GM12878 (cell line): ENCODE data around the gene KRTAP2-1. TPM values are rescaled to one million over a fixed set of nuclear protein-coding genes. Genes with fewer than 3 reads are reported as not detected.

ENCODE experiments used
- ATAC-seq: fragments of 200-7000 bp; cut with Tn5 transposase; 3 replicates; pipeline ENCODE4 v1.9.1; 2020; ENCODE audit warnings: mild to moderate bottlenecking, moderate library complexity
- BruUV-seq: library from RNA; stranded (reverse); fragments of 400-500 nt; replicated peaks from 2 replicates; lab custom pipeline; 2021; lab: Mats Ljungman, UMichigan
- CTCF ChIA-PET: fragments of 300-600 bp; sonication (Branson Sonifier 250); formaldehyde crosslinking; extraction: SDS; loops from one replicate; lab custom pipeline; 2021; ENCODE audit warnings: inconsistent platforms; lab: Yijun Ruan, JAX
- POLR2A ChIA-PET: fragments of 350-600 bp; formaldehyde crosslinking; extraction: SDS; loops from one replicate; lab custom pipeline; 2021; ENCODE audit warnings: inconsistent platforms; lab: Charles Lee
- RAD21 ChIA-PET: fragments of 300-600 bp; sonication (Branson Sonifier 250); formaldehyde crosslinking; loops from one replicate; lab custom pipeline; 2023; ENCODE audit warnings: antibody characterized with exemption; ENCODE audit not compliant: unreplicated experiment; lab: Charles Lee
- SMC1A ChIA-PET: fragments of 300-600 bp; sonication (Branson Sonifier 250); formaldehyde crosslinking; loops from one replicate; lab custom pipeline; 2023; ENCODE audit not compliant: unreplicated experiment, uncharacterized antibody; lab: Charles Lee
- DNase-seq: peaks from one replicate; pipeline ENCODE4 v3.0.0-alpha.2; 2011; ENCODE audit warnings: low read depth, low spot score
- FAIRE-seq: peaks from 3 replicates; lab custom pipeline; 2011; peaks lifted over from hg19 to GRCh38; lab: Jason Lieb, UNC
- H2AFZ ChIP-seq: 2 replicates; pipeline ENCODE4 v1.6.0; 2011; ENCODE audit warnings: low read depth, low read length, control low read depth; ENCODE audit not compliant: control insufficient read depth
- H3K27ac ChIP-seq: 2 replicates; pipeline ENCODE4 v1.5.1; 2011; ENCODE audit warnings: control low read depth; ENCODE audit not compliant: control insufficient read depth, insufficient read depth
- H3K27me3 ChIP-seq, 2 experiments: replicated peaks in 1 of 2; 2 replicates each; pipeline versions ENCODE4 v1.6.0 to v1.6.1; 2011; ENCODE audit warnings: low read length in 1 of 2; ENCODE audit not compliant: control insufficient read depth in 2 of 2, insufficient read depth in 2 of 2
- H3K36me3 ChIP-seq, 2 experiments: 2 replicates each; pipeline ENCODE4 v1.5.1; 2011; ENCODE audit warnings: low read length in 1 of 2; ENCODE audit not compliant: control insufficient read depth in 2 of 2, insufficient read depth in 2 of 2
- H3K4me1 ChIP-seq: 2 replicates; pipeline ENCODE4 v1.6.1; 2011; ENCODE audit warnings: mild to moderate bottlenecking, low read length, moderate library complexity, mixed read lengths; ENCODE audit not compliant: control insufficient read depth, insufficient read depth
- H3K4me2 ChIP-seq: 2 replicates; pipeline ENCODE4 v1.6.0; 2011; ENCODE audit warnings: control low read depth; ENCODE audit not compliant: control insufficient read depth, insufficient read depth
- H3K4me3 ChIP-seq: fragments of 200-600 bp; sonication (generic); 2 replicates; pipeline ENCODE4 v1.5.1; 2016
- H3K79me2 ChIP-seq: 2 replicates; pipeline ENCODE4 v1.6.0; 2011; ENCODE audit warnings: low read length; ENCODE audit not compliant: control insufficient read depth, insufficient read depth
- H3K9ac ChIP-seq: 2 replicates; pipeline ENCODE4 v1.8.0; 2011; ENCODE audit warnings: low read length, control low read depth, mixed read lengths; ENCODE audit not compliant: control insufficient read depth, insufficient read depth
- H3K9me3 ChIP-seq: replicated peaks from 3 replicates; pipeline ENCODE4 v1.5.1; 2011; ENCODE audit warnings: mild to moderate bottlenecking, low read length; ENCODE audit not compliant: control insufficient read depth, insufficient read depth
- H4K20me1 ChIP-seq: 2 replicates; pipeline ENCODE4 v1.6.0; 2011; ENCODE audit not compliant: control insufficient read depth, insufficient read depth
- ATF7 ChIP-seq: fragments of 450-650 bp; IDR thresholded peaks from 2 replicates; pipeline ENCODE4 v1.6.1; 2016; ENCODE audit warnings: low read depth, mild to moderate bottlenecking
- BACH1 ChIP-seq: fragments of 450-650 bp; IDR thresholded peaks from 2 replicates; pipeline ENCODE4 v1.6.1; 2017; ENCODE audit warnings: mild to moderate bottlenecking, borderline replicate concordance
- CBX3 ChIP-seq: fragments of 200-600 bp; sonication (generic); IDR thresholded peaks from 2 replicates; pipeline ENCODE4 v1.6.1; 2016; ENCODE audit warnings: low read depth, borderline replicate concordance
- HDGF ChIP-seq: fragments of 450-650 bp; IDR thresholded peaks from 2 replicates; pipeline ENCODE4 v1.6.1; 2016; ENCODE audit warnings: antibody characterized with exemption
- IKZF1 ChIP-seq: fragments of 450-650 bp; conservative IDR thresholded peaks from 2 replicates; pipeline ENCODE4 v1.6.1; 2017; ENCODE audit warnings: antibody characterized with exemption, mild to moderate bottlenecking
- MEF2A ChIP-seq: IDR thresholded peaks from 2 replicates; pipeline ENCODE4 v1.6.1; 2011; ENCODE audit warnings: low read depth, mild to moderate bottlenecking, low read length, moderate library complexity; ENCODE audit not compliant: insufficient read depth
- MEF2B ChIP-seq: fragments of 450-650 bp; IDR thresholded peaks from 2 replicates; pipeline ENCODE4 v1.6.1; 2018; ENCODE audit warnings: mild to moderate bottlenecking, moderate library complexity; ENCODE audit not compliant: partially characterized antibody, poor library complexity, severe bottlenecking
- NKRF ChIP-seq: fragments of 450-650 bp; conservative IDR thresholded peaks from 2 replicates; pipeline ENCODE4 v1.6.1; 2017; ENCODE audit warnings: mild to moderate bottlenecking, moderate library complexity
- NR2F1 ChIP-seq: fragments of 450-650 bp; conservative IDR thresholded peaks from 2 replicates; pipeline ENCODE4 v1.6.1; 2017; ENCODE audit warnings: mild to moderate bottlenecking
- PAX8 ChIP-seq: fragments of 450-650 bp; IDR thresholded peaks from 2 replicates; pipeline ENCODE4 v1.6.1; 2017; ENCODE audit warnings: mild to moderate bottlenecking, moderate library complexity
- SIX5 ChIP-seq: IDR thresholded peaks from 2 replicates; pipeline ENCODE4 v1.6.1; 2011; ENCODE audit warnings: mild to moderate bottlenecking, low read depth, low read length, moderate library complexity; ENCODE audit not compliant: severe bottlenecking
- SUZ12 ChIP-seq: fragments of 200-600 bp; sonication (generic); IDR thresholded peaks from one replicate; pipeline ENCODE4 v1.6.1; 2018; ENCODE audit warnings: antibody characterized with exemption, mild to moderate bottlenecking; ENCODE audit not compliant: unreplicated experiment
- TCF7 ChIP-seq: IDR thresholded peaks from 2 replicates; pipeline ENCODE4 v1.6.1; 2014; ENCODE audit warnings: antibody characterized with exemption, borderline replicate concordance
- YY1 ChIP-seq: IDR thresholded peaks from 2 replicates; pipeline ENCODE4 v1.6.1; 2011; ENCODE audit warnings: low read depth, mild to moderate bottlenecking, low read length
- WGBS: methylation state at CpG from one replicate; pipeline ENCODE4 v1.1.6; 2016; ENCODE audit warnings: low lambda C conversion rate; ENCODE audit not compliant: insufficient replicate concordance, insufficient coverage; ENCODE audit errors: missing lambda C conversion rate; 5-methylcytosine and 5-hydroxymethylcytosine counted together
- in situ Hi-C: fragments of 300-500 bp; cut with MboI; formaldehyde crosslinking; loops from 9 replicates; pipeline ENCODE4 v1.14.3; 2018; ENCODE audit warnings: mixed read lengths
- intact Hi-C: fragments of 100-400 bp; cut with micrococcal nuclease; formaldehyde crosslinking; loops from one replicate; pipeline ENCODE4 v1.14.2; 2022; ENCODE audit not compliant: unreplicated experiment
- polyA plus RNA-seq, 11 experiments: library from polyadenylated mRNA; depleted of rRNA in 4 of 11; unstranded in 6 of 11; stranded (reverse) in 5 of 11; fragments of >200 nt; fragmentation: Nextera tagmentation in 4 of 11; fragmentation: Illumina TruSeq in 1 of 11; extraction: Ambion mirVana in 4 of 11; extraction: Trizol in 1 of 11; gene quantifications; 1 replicate in 1 of 11; 2 replicates in 10 of 11; pipeline versions ENCODE4 v1.2.1 to v1.2.3, GENCODE V29; 2011 to 2016; ENCODE audit warnings: inconsistent platforms in 2 of 11, missing spikeins in 2 of 11, low read depth in 1 of 11
- total RNA-seq, 4 experiments: library from RNA; depleted of rRNA in 3 of 4; stranded (reverse); fragments of >200 nt in 3 of 4; fragmentation: Illumina TruSeq in 1 of 4; extraction: Trizol in 1 of 4; gene quantifications; 2 replicates each; pipeline versions ENCODE4 v1.2.1 to v1.2.3, GENCODE V29; 2013 to 2021
- TF ChIP-seq, protein P1 (sequence below): fragments of 150-350 bp; IDR thresholded peaks from 2 replicates; pipeline ENCODE4 v1.6.1; 2014; ENCODE audit warnings: mild to moderate bottlenecking, low read depth, low read length

Gene KRTAP2-1
- total and polyA plus RNA-seq, 10 of the 15 experiments (the other 5 are each of a cell fraction or from before 2014, with no cell fraction given), result not detected

GRCh38 chr17:41013181-41013580, 33.9 kb downstream of the KRTAP2-1 start:
- ChIA-PET SMC1A (no interaction called here), RAD21 (no interaction called here), CTCF (interaction anchor here (0.6 kb wide), 1 partner anchor 635 kb away, joined by 3 read pairs; no protein-coding TSS in a partner anchor), POLR2A (no interaction called here)
- H3K27ac ChIP-seq, result no peak overlapping the region
- no peaks in the 10 kb centered on the region for H3K9me3 ChIP-seq
- DNase-seq (no peak), FAIRE-seq (no peak), ATAC-seq (no peak)
- no peaks in the 10 kb centered on the region for H3K36me3 ChIP-seq
- H3K4me1 ChIP-seq, result no peaks in the 10 kb centered on the region
- WGBS, result 21% methylated on average over 3 of the region's 3 CpGs
- H4K20me1 ChIP-seq, result no peaks in the 10 kb centered on the region
- no peak for TF ChIP-seq SIX5
- TF ChIP-seq PAX8, result no peak
- TF ChIP-seq CBX3, result no peak
- TF ChIP-seq, protein P1, sequence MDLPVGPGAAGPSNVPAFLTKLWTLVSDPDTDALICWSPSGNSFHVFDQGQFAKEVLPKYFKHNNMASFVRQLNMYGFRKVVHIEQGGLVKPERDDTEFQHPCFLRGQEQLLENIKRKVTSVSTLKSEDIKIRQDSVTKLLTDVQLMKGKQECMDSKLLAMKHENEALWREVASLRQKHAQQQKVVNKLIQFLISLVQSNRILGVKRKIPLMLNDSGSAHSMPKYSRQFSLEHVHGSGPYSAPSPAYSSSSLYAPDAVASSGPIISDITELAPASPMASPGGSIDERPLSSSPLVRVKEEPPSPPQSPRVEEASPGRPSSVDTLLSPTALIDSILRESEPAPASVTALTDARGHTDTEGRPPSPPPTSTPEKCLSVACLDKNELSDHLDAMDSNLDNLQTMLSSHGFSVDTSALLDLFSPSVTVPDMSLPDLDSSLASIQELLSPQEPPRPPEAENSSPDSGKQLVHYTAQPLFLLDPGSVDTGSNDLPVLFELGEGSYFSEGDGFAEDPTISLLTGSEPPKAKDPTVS, result no peak
- no peak for TF ChIP-seq BACH1
- no peak for TF ChIP-seq NR2F1
- TF ChIP-seq YY1, result no peak
- no peak for TF ChIP-seq IKZF1
- no peak for TF ChIP-seq MEF2A
- no peak for TF ChIP-seq HDGF
- TF ChIP-seq NKRF, result no peak
- no peak for TF ChIP-seq ATF7
- no peak for TF ChIP-seq TCF7
- no peak for TF ChIP-seq SUZ12
- no peak for TF ChIP-seq MEF2B
- intact Hi-C loops, result no loop called here
- BruUV-seq, result no TSS peak
- H3K9ac ChIP-seq, result no peak overlapping the region
- H3K27me3 ChIP-seq, result peaks cover 0 to 3% of the 10 kb centered on the region in 2 experiments; a peak in 2 of 4 replicates
- in situ Hi-C loops, result no loop called here
- no peak overlapping the region for H2AFZ ChIP-seq
- H3K4me2 ChIP-seq, result no peak overlapping the region
- no peaks in the 10 kb centered on the region for H3K79me2 ChIP-seq
- no peak overlapping the region for H3K4me3 ChIP-seq
